NCI-H2196 treated with DMSO at 0.1 percent for 48 hours (cell line): Measurements from ENCODE around the gene GPR83.
"Not testable (repeated sequence)": the region's sequence is repeated elsewhere in the genome, so short reads cannot be mapped to it uniquely, and the experiment has no call there.

ENCODE experiments used
- DNase-seq: peaks from one replicate; lab custom pipeline; 2025; ENCODE audit not compliant: unreplicated experiment; lab: John Stamatoyannopoulos, UW

Gene GPR83

DNA sequence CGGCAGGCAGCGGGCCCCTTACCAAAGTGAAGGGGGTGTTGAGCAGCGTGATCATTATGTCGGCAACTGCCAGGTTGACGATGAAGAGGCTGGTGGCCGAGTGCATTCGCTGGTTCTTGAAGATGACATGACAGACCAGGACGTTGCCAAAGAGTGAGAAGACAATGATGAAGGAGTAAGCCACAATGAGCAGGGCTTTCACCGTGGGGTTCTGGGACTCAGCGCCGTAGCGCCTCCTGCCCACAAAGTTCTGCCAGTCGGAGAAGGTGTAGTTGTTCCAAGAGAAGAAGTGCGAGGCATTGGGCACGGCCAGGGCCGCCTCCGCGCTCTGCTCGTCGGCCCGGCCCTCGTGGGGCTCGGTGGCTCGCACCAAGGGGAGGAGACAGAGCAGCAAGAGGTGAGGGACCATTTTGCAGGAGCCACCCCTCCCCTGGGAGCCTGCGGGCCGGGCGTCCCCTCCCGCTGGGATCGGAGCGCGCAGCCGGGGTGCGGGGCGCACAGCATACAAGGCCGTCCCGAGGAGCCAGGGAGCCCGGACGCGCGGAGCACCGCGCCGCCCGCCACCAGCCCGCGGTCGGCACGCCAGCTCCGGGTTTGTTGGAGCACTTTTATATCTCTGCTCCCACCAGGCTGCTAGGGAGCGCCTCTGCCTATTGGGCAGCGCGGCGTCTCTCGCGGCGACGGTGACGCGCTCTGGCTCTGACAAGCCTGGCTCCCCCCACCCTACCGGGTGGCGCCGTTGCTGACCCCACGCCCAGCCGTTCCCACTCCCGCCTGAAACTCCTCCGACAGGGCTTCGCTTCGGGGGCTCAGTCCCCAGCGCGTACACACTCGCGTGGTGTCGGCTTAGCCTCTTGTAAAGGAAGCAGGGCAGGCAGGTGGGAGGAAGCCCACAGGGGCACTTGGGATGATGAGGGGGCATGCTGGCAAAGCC, at the start of gene GPR83:
Gene GPR83 (minus strand): TSS at position 581 of the 934 bp plus-strand sequence. CDS start 172 bp downstream, at position 409.
- no peak for DNase-seq

- no peak for DNase-seq
Observed at GRCh38 chr11:94450048-94450447, 48.8 kb upstream of the GPR83 start.

DNA sequence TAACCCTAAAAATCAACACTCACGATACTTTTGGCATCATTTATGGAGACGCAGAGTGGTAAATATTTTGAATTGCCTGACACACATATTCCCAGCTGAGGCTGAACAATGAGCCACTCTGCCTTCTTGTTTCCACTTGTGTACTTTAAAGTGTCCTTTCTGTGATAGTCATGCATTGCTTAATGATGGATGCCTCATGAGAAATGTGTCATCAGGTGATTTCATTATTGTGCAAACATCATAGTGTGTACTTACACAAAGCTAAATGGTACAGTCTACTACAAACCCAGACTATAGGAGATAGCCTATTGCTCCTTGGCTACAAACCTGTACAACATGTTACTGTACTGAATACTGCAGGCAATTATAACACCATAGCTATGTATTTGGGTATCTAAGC, 48.2 kb upstream of the GPR83 start:
- DNase-seq: no peak

- DNase-seq: no peak
Observed at GRCh38 chr11:94449029-94449428, 47.8 kb upstream of the GPR83 start.

GRCh38 chr11:94447149-94447548, 45.9 kb upstream of the GPR83 start:
- no peak for DNase-seq

- DNase-seq: no peak
Observed at GRCh38 chr11:94445641-94446040, 44.4 kb upstream of the GPR83 start.

GRCh38 chr11:94433049-94433448, 31.8 kb upstream of the GPR83 start:
- DNase-seq: no peak

- DNase-seq: no peak
Observed at GRCh38 chr11:94424662-94425061, 23.4 kb upstream of the GPR83 start.

DNA sequence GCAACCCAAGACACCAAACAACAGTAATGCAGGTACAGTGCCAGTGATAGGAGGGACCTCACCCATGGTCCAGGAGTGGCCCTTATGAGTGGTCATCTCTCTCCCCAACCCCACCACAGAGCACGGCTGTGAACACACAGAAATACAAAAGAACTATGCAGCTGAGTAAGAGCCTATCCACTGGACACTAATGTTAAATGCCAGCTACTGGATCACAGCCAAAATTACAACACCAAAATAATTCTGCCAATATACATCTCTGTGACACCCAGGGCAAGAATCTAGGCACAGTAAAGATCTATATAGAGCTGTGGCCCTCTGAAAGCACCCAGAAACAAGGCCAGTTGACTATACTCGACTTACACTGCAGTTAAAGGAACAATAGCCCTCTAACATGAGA, 22.8 kb upstream of the GPR83 start:
- DNase-seq: no peak

GRCh38 chr11:94423507-94423906, 22.3 kb upstream of the GPR83 start:
- no peak for DNase-seq

GRCh38 chr11:94418123-94418765, 17.0 kb upstream of the GPR83 start:
- DNase-seq: no peak

DNA sequence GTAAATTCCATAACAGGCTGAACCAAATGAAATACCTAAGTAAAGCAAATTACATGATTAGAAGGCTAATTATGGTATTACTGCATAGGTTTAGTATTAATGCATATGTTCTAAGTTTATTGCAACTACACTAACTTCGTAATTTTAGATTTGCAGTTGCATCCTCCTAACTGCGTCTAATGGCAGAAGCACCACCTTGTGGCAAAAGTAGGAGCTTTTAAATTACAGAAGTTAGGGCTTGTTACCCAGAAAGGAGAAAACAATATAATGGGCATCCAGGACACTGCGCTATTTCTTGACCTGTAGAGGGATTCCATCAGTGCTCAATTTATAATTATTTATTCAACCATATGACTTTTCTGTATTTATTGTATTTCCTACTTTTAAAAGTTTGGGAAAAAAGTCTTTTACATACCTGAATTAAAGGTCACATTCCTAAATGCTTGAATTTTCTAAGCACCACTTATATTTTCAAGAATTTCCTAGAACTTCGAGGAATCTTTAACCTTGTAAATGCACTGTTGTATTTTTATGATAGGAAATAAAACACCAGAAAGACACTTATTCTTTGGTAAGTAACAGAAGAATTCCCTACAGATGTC, 16.3 kb upstream of the GPR83 start:
- DNase-seq: no peak

- no peak for DNase-seq
Observed at GRCh38 chr11:94405062-94405833, 4.0 kb upstream of the GPR83 start.

DNA sequence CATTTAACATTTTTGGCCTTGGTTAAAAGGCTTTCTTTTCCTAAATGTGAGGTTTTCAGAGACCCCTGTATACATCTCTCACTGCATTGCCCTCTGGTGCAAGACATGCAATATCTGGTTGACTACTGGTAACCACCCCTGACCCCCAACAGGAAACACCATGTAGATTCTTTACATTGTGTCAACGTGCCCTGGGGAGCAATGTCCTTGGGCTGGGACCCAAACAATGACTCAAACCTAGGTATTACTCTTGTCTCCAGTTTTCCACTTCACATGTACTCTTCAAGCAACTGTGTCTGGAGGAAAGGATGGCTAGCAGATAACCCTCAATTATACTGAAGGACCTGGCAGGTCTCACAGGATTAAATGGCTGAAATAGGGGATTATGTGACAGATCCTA, 1.1 kb upstream of the GPR83 start:
- no peak for DNase-seq

DNA sequence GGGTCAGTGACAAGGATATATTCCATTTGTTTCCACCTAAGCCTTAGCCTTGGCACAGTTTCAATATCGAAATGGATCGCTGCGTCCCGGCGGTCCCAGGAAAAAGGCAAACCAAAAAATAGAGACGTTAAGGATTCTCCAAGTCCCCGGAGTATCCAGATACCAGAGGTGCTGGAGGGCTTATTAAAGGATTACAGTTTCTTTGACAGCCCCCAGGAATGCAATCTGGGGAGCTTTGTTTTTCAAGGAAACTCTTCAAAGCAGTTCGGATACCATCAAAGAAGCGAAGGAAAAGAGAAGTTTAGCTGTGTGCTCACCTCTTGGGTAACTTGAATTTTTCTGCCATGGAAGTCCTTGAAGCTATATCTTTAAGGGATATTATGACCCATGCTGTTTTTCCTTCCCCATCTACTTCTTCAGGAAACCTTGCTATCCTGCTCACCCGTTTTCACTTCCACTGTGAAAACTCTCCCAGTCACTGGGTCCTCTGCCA, 600 bp upstream of the GPR83 start:
- DNase-seq: no peak

DNA sequence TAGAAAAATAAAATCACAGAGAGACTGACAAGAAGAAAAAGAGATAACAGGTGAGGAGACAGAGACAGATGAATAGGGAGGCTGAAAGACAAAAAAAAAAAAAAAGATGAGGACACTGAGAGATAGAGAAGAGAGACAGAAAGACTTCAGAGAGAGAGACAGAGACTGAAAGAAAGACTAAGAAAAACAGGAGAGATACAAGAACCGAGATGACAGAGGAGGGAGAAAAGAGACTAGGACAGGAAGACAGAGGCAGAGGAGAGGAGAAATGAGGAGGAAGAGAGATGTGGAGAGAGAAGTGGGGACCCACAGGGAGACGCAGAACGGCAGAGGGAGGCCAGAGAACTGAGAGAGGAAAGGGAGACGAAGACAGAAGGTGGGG, 771 bp downstream of the GPR83 start:
- no peak for DNase-seq

DNA sequence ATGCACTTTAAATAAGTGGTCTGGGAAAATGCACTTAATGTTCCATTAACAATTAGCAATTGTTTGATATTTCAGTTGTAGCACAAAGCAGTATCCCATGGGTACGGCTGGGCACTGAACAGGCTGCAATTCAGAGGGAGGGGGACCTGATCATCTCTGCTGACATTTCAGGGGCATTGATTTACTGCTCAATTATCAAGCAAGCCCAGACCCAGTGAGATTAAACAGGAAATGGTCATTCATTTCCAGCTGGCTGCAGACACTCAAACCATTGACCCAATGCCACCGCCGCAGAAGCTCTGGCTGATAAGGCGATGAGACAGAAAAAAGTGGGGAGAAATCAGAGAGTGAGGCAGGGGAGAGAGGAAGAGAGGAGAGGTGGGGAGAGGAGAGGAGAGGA, 1.2 kb downstream of the GPR83 start:
- no peak for DNase-seq

- no peak for DNase-seq
Observed at GRCh38 chr11:94398101-94398500, 3.1 kb downstream of the GPR83 start.

DNA sequence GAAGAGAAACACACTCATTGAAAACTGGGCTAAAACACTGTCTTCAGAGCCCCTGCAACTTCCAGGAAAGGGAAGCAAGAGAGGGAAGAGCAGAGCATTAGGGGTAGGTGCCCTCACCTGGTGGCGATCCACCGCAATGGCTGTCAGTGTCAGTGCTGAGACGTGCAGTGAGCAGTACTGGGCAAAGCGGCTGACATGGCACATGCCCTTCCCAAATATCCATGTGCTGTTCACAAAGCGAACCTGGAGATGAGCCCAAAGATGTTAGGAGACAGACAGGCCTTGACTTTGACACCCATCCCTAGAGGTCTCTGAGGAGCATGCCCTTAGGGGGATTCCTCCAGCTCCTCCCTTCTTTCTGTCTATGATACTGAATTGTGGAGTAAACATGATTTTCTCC, 4.9 kb downstream of the GPR83 start:
- DNase-seq: no peak

DNA sequence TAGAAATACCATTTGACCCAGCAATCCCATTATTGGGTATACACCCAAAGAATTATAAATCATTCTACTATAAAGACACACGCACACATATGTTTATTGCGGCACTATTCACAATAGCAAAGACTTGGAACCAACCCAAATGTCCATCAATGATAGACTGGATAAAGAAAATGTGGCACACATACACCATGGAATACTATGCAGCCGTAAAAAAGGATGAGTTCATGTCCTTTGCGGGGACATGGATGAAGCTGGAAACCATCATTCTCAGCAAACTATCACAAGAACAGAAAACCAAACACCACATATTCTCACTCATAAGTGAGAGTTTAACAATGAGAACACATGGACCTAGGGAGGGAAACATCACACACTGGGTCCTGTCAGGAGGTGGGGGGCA, 9.3 kb downstream of the GPR83 start:
- not testable (repeated sequence) for DNase-seq

GRCh38 chr11:94379613-94380012, 21.6 kb downstream of the GPR83 start:
- DNase-seq: no peak
